ENCODE results near the gene SCGN. TPM values are rescaled to one million over a fixed set of nuclear protein-coding genes. Genes with fewer than 3 reads are reported as not detected.

Gene SCGN
- total RNA-seq, 1 donor from 2014 or later: 1.6 TPM

DNA sequence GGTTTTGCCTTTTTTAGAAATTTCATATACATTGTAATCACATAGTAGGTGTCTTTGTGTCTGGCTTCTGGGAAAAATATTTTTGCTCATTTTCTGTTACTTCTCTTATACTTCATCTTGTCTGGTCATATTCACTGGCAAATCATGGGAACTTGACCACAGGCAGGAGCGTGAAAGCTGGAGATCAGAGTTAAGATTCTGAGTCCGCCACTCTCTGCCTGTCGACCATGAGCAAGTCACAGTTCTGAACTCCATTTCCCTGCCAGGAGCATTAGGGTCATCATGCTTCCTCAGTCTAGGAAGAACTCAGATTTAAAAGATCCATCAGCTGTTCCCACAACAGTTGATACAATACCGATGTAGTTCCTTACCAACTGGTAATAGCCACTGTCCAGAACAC, 12.4 kb upstream of the SCGN start:
- no peaks in the 10 kb centered on the region for H3K4me1 ChIP-seq
- TF ChIP-seq, protein P1, sequence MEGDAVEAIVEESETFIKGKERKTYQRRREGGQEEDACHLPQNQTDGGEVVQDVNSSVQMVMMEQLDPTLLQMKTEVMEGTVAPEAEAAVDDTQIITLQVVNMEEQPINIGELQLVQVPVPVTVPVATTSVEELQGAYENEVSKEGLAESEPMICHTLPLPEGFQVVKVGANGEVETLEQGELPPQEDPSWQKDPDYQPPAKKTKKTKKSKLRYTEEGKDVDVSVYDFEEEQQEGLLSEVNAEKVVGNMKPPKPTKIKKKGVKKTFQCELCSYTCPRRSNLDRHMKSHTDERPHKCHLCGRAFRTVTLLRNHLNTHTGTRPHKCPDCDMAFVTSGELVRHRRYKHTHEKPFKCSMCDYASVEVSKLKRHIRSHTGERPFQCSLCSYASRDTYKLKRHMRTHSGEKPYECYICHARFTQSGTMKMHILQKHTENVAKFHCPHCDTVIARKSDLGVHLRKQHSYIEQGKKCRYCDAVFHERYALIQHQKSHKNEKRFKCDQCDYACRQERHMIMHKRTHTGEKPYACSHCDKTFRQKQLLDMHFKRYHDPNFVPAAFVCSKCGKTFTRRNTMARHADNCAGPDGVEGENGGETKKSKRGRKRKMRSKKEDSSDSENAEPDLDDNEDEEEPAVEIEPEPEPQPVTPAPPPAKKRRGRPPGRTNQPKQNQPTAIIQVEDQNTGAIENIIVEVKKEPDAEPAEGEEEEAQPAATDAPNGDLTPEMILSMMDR (IDR thresholded peaks at IDR 0.05; ENCODE audit: borderline replicate concordance): no peak
- H3K27me3 ChIP-seq (ENCODE audit: low read depth): peaks cover 47% of the 10 kb centered on the region
- intact Hi-C loops (cut with micrococcal nuclease): no loop called here
- no peak overlapping the region for H3K4me3 ChIP-seq
- H3K36me3 ChIP-seq: no peaks in the 10 kb centered on the region
- DNase-seq: no peak
- no peaks in the 10 kb centered on the region for H3K9me3 ChIP-seq (replicated peaks)
- H3K27ac ChIP-seq (replicated peaks): no peak overlapping the region

DNA sequence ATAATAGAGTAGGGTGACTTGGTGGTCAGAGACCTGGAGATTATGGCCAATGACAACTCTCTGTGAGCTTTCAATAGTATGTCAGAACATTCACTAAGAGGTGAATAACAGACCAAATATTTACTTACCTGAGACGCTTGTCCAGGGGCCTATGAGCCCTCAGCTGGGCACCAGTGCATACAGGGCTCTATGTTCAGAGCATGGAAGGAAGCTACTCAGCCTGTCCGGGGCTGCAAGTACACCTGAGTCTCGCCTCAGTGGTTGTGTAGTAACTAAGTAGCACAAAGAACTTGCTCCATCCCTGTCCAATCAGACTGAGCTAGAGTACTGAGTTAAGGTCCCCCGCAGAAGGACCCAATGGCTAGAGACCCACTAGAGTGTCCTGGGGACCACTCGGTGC, 11.6 kb upstream of the SCGN start:
- H3K27ac ChIP-seq (replicated peaks): no peak overlapping the region
- H3K4me3 ChIP-seq: no peak overlapping the region
- intact Hi-C loops (cut with micrococcal nuclease): no loop called here
- no peak for DNase-seq
- TF ChIP-seq, protein P1 (IDR thresholded peaks at IDR 0.05; ENCODE audit: borderline replicate concordance): no peak
- H3K4me1 ChIP-seq: no peaks in the 10 kb centered on the region
- H3K9me3 ChIP-seq (replicated peaks): no peaks in the 10 kb centered on the region
- peaks cover 44% of the 10 kb centered on the region for H3K27me3 ChIP-seq (ENCODE audit: low read depth)
- no peaks in the 10 kb centered on the region for H3K36me3 ChIP-seq

DNA sequence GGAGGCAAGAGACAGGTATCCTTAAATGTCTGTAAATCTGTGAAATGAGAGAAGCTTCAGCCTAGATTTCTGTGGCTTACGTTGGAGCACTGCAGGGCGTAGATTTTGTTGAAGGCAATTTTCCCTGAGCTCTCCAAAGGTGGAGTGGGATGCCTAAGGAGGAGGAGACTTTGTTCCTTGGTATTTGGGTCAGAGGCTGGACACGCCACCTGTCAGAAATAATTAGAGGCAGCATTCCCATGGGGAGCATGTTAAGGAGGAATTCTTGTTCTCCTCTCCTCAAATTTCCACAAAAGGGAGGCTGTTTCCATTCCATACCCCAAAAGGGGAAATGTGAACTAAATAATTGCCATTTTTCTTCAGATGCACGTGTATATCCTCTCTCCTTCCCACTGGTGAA, 11.1 kb upstream of the SCGN start:
- DNase-seq: no peak
- H3K27me3 ChIP-seq (ENCODE audit: low read depth): peaks cover 43% of the 10 kb centered on the region
- TF ChIP-seq, protein P1 (IDR thresholded peaks at IDR 0.05; ENCODE audit: borderline replicate concordance): no peak
- no peak overlapping the region for H3K27ac ChIP-seq (replicated peaks)
- no peaks in the 10 kb centered on the region for H3K9me3 ChIP-seq (replicated peaks)
- intact Hi-C loops (cut with micrococcal nuclease): no loop called here
- no peaks in the 10 kb centered on the region for H3K36me3 ChIP-seq
- no peak overlapping the region for H3K4me3 ChIP-seq
- no peaks in the 10 kb centered on the region for H3K4me1 ChIP-seq

DNA sequence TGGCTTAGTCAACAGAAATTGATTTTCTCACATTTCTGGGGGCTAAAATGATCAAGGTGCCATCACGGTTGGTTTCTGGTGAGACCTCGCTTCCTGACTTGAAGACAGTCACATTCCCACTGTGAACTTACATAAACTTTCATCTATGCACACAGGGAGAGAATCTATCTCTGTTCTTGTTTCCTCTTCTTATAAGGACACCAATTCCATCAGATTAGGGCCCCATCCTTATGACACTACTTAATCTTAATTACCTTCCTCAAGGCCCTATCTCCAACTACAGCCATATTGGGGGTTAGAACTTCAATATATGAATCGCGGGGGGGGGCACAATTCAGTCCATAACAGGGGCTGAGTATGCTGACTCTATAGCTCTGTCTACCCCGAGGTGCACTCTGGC, 10.6 kb upstream of the SCGN start:
- TF ChIP-seq, protein P1 (IDR thresholded peaks at IDR 0.05; ENCODE audit: borderline replicate concordance): no peak
- Histone ChIP-seq H3K4me1 (no peaks in the 10 kb centered on the region), H3K27me3 (ENCODE audit: low read depth) (peaks cover 43% of the 10 kb centered on the region), H3K4me3 (no peak overlapping the region), H3K36me3 (no peaks in the 10 kb centered on the region), H3K9me3 (replicated peaks) (no peaks in the 10 kb centered on the region), H3K27ac (replicated peaks) (no peak overlapping the region)
- no peak for DNase-seq
- intact Hi-C loops (cut with micrococcal nuclease): no loop called here

DNA sequence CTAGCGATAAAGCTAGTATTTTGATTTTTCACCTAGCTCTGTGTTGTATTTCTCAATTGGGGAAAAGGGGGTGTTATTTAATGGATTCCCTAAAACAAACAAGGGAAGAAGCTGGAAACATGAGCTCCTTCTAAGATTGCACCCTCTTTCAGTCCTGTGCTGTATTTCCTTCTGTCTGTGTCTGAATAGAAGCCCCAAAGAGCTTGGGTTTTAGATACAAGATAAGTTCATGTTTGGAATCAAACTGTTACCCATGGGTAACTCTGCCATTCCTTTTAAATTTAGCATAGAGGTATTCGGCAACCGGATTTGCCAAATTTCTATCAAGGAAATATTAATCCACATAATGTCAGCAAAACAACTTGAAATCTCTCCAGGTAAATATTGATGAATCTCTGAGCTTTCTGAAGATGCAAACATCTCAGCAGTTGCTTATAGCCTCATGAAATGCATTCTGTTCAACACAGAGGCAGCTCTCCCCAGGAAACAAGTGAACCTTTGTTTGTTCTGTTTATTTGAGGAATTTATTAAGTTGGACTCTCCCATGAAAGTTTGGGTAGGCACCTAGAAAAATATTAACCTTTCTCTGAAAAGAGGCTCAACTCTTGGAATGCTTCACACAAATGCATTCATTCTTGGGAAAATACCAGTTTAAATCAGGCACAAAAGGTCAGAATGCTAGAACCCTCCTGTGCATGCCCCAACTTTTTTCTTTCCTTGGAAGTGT, 9.9 kb upstream of the SCGN start:
- peaks cover 43% of the 10 kb centered on the region for H3K27me3 ChIP-seq (ENCODE audit: low read depth)
- intact Hi-C loops (cut with micrococcal nuclease): no loop called here
- TF ChIP-seq, protein P1 (IDR thresholded peaks at IDR 0.05; ENCODE audit: borderline replicate concordance): no peak

More for the DNA sequence above, 9.9 kb upstream of the SCGN start:
- no peak for DNase-seq
- H3K9me3 ChIP-seq (replicated peaks): no peaks in the 10 kb centered on the region
- no peak overlapping the region for H3K4me3 ChIP-seq
- no peak overlapping the region for H3K27ac ChIP-seq (replicated peaks)
- no peaks in the 10 kb centered on the region for H3K36me3 ChIP-seq
- no peaks in the 10 kb centered on the region for H3K4me1 ChIP-seq

Measured in left ventricle myocardium inferior (tissue), 1 donor.